Thyroid gland (tissue), 4 donors: ENCODE results near the gene CHST11.

Source experiments
- POLR2A ChIP-seq, 2 donors: fragments of 450-650 bp; IDR thresholded peaks; one replicate each; pipeline ENCODE4 v1.6.1; 2017; ENCODE audit warnings: antibody characterized with exemption in 2 of 2, mild to moderate bottlenecking in 2 of 2, moderate library complexity in 1 of 2
- TF ChIP-seq, protein P1 (sequence below), 6 experiments: fragments of 200-600 bp in 3 of 6; fragments of 450-650 bp in 3 of 6; sonication (generic) in 3 of 6; IDR thresholded peaks; one replicate each; pipeline ENCODE4 v1.5.1; 2016 to 2019; ENCODE audit warnings: antibody characterized with exemption in 6 of 6, mild to moderate bottlenecking in 2 of 6, inconsistent platforms in 1 of 6, moderate library complexity in 1 of 6

DNA sequence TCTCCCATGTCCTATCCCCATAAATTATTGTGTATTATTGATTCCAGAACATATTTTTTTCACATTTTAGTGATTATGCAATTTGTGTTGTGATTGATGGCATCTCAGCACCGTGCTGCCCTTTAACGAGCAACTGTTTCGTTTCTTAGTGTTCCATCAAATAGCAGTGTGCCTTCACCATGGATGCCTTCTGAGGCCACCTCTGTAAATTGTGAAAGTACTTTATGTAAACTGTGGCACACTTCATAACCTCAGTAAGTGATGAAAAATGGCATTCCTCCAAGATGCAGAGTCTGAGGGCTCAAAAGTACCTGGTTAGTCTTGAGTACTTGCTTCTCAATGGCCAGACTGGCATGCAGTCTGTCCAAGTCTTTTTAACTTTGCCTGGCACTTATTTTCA lies 8.2 kb downstream of the CHST11 start:
- TF ChIP-seq, protein P1, sequence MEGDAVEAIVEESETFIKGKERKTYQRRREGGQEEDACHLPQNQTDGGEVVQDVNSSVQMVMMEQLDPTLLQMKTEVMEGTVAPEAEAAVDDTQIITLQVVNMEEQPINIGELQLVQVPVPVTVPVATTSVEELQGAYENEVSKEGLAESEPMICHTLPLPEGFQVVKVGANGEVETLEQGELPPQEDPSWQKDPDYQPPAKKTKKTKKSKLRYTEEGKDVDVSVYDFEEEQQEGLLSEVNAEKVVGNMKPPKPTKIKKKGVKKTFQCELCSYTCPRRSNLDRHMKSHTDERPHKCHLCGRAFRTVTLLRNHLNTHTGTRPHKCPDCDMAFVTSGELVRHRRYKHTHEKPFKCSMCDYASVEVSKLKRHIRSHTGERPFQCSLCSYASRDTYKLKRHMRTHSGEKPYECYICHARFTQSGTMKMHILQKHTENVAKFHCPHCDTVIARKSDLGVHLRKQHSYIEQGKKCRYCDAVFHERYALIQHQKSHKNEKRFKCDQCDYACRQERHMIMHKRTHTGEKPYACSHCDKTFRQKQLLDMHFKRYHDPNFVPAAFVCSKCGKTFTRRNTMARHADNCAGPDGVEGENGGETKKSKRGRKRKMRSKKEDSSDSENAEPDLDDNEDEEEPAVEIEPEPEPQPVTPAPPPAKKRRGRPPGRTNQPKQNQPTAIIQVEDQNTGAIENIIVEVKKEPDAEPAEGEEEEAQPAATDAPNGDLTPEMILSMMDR (IDR thresholded peaks at IDR 0.05), result no peak
- TF ChIP-seq POLR2A (IDR thresholded peaks at IDR 0.05), result no peak
